SK-N-SH (cell line): ENCODE data around the gene POU2AF1. TPM values are rescaled to one million over a fixed set of nuclear protein-coding genes. Genes with fewer than 3 reads are reported as not detected.

ENCODE experiments used
- CTCF ChIA-PET: fragments of 300-600, 350-600 bp; formaldehyde crosslinking; extraction: SDS; loops from one replicate; lab custom pipeline; 2021; lab: Yijun Ruan, JAX
- POLR2A ChIA-PET: fragments of 350-600 bp; sonication (Branson Sonifier 250); formaldehyde crosslinking; extraction: SDS; loops from one replicate; lab custom pipeline; 2020; ENCODE audit warnings: antibody characterized with exemption, inconsistent platforms; lab: Yijun Ruan, JAX
- DNase-seq: peaks from one replicate; pipeline ENCODE4 v3.0.0; 2012
- H2AFZ ChIP-seq: fragments of 200-600 bp; sonication (generic); 2 replicates; pipeline ENCODE4 v1.8.1; 2016; ENCODE audit warnings: antibody characterized with exemption, mild to moderate bottlenecking, low read depth
- H3F3A ChIP-seq: fragments of 200-600 bp; sonication (generic); replicated peaks from 2 replicates; pipeline ENCODE3; 2016; ENCODE audit warnings: antibody characterized with exemption, mild to moderate bottlenecking; ENCODE audit not compliant: insufficient read depth
- H3K27ac ChIP-seq, 2 experiments: fragments of 200-500 bp in 1 of 2; fragments of 200-600 bp in 1 of 2; sonication (Bioruptor generic) in 1 of 2; sonication (generic), shearing (Covaris generic) in 1 of 2; 2 replicates each; pipeline versions ENCODE4 v1.5.1 to v1.6.1; 2014 to 2016; ENCODE audit warnings: low read depth in 2 of 2, inconsistent platforms in 1 of 2, low read length in 1 of 2, mild to moderate bottlenecking in 1 of 2, mixed read lengths in 1 of 2
- H3K27me3 ChIP-seq: fragments of 200-600 bp; sonication (generic), shearing (Covaris generic); 2 replicates; pipeline ENCODE4 v1.6.1; 2016; ENCODE audit warnings: mixed run types; ENCODE audit not compliant: insufficient read depth
- H3K36me3 ChIP-seq, 2 experiments: fragments of 200-500 bp in 1 of 2; fragments of 200-600 bp in 1 of 2; sonication (Bioruptor generic) in 1 of 2; sonication (generic) in 1 of 2; replicated peaks in 1 of 2; 2 replicates each; pipeline versions ENCODE3 to v1.5.1; 2014 to 2016; ENCODE audit warnings: low read length in 1 of 2, mild to moderate bottlenecking in 1 of 2; ENCODE audit not compliant: insufficient read depth in 2 of 2, control insufficient read depth in 1 of 2
- H3K4me1 ChIP-seq, 2 experiments: fragments of 200-500 bp in 1 of 2; fragments of 200-600 bp in 1 of 2; sonication (Bioruptor generic) in 1 of 2; sonication (generic), shearing (Covaris generic) in 1 of 2; 2 replicates each; pipeline versions ENCODE4 v1.5.1 to v1.6.1; 2014 to 2016; ENCODE audit warnings: low read depth in 1 of 2, low read length in 1 of 2, mixed run types in 1 of 2; ENCODE audit not compliant: insufficient read depth in 2 of 2, control insufficient read depth in 1 of 2
- H3K4me2 ChIP-seq: fragments of 200-600 bp; sonication (generic), shearing (Covaris generic); 2 replicates; pipeline ENCODE4 v1.6.1; 2017; ENCODE audit warnings: mixed run types
- H3K4me3 ChIP-seq, 2 experiments: fragments of 200-500 bp in 1 of 2; fragments of 200-600 bp in 1 of 2; sonication (Bioruptor generic) in 1 of 2; sonication (generic), shearing (Covaris generic) in 1 of 2; 2 replicates each; pipeline versions ENCODE4 v1.5.1 to v1.8.1; 2014 to 2016; ENCODE audit warnings: low read depth in 2 of 2, inconsistent platforms in 1 of 2, low read length in 1 of 2, mild to moderate bottlenecking in 1 of 2, mixed read lengths in 1 of 2, moderate library complexity in 1 of 2
- H3K79me2 ChIP-seq: fragments of 200-600 bp; sonication (generic); 2 replicates; pipeline ENCODE4 v1.8.1; 2017; ENCODE audit warnings: mild to moderate bottlenecking; ENCODE audit not compliant: insufficient read depth
- H3K9ac ChIP-seq: fragments of 200-600 bp; sonication (generic); 2 replicates; pipeline ENCODE4 v1.6.1; 2017; ENCODE audit warnings: mixed run types
- H3K9me2 ChIP-seq: fragments of 200-600 bp; sonication (generic); 2 replicates; pipeline ENCODE4 v1.6.1; 2017; ENCODE audit warnings: mixed run types
- H3K9me3 ChIP-seq: fragments of 200-600 bp; sonication (generic); 2 replicates; pipeline ENCODE4 v1.6.1; 2017; ENCODE audit warnings: mixed run types, mild to moderate bottlenecking, moderate library complexity
- H4K20me1 ChIP-seq: fragments of 200-600 bp; sonication (generic); 2 replicates; pipeline ENCODE4 v1.6.1; 2017; ENCODE audit warnings: mild to moderate bottlenecking, mixed run types; ENCODE audit not compliant: insufficient read depth
- ELF1 ChIP-seq: IDR thresholded peaks from 2 replicates; pipeline ENCODE4 v1.4.0; 2012
- EP300 ChIP-seq, 2 experiments: IDR thresholded peaks; 2 replicates each; pipeline versions ENCODE4 v1.4.0 to v1.6.1; 2012; ENCODE audit warnings: borderline replicate concordance in 1 of 2, low read depth in 1 of 2, low read length in 1 of 2
- EZH2phosphoT487 ChIP-seq: fragments of 200-600 bp; sonication (generic); IDR thresholded peaks from 2 replicates; pipeline ENCODE4 v1.6.1; 2017; ENCODE audit warnings: low read depth, mixed run types, mild to moderate bottlenecking, antibody characterized with exemption, moderate library complexity, borderline replicate concordance
- FOSL2 ChIP-seq: IDR thresholded peaks from 2 replicates; pipeline ENCODE4 v1.4.0; 2012; ENCODE audit warnings: low read depth, mild to moderate bottlenecking, moderate library complexity, borderline replicate concordance
- FOXJ3 ChIP-seq: sonication (generic); formaldehyde crosslinking; IDR thresholded peaks from 2 replicates; pipeline ENCODE4 v1.5.1; 2020; ENCODE audit warnings: mild to moderate bottlenecking, missing genetic modification reagents
- GABPA ChIP-seq: IDR thresholded peaks from 2 replicates; pipeline ENCODE4 v1.4.0; 2012; ENCODE audit warnings: low read depth, mild to moderate bottlenecking
- JUND ChIP-seq: IDR thresholded peaks from 2 replicates; pipeline ENCODE4 v1.4.0; 2012
- MEF2A ChIP-seq: IDR thresholded peaks from 2 replicates; pipeline ENCODE4 v1.4.0; 2012; ENCODE audit warnings: low read depth, borderline replicate concordance
- MXI1 ChIP-seq: IDR thresholded peaks from 2 replicates; pipeline ENCODE4 v1.6.1; 2012; ENCODE audit warnings: mild to moderate bottlenecking, low read depth, low read length, improper control_type of control experiment
- NRF1 ChIP-seq: IDR thresholded peaks from 2 replicates; pipeline ENCODE4 v1.6.1; 2012; ENCODE audit warnings: low read depth, mild to moderate bottlenecking, low read length
- POLR2AphosphoS5 ChIP-seq: IDR thresholded peaks from 2 replicates; pipeline ENCODE4 v1.6.1; 2012; ENCODE audit warnings: low read depth, low read length
- RCOR1 ChIP-seq: fragments of 150-350 bp; IDR thresholded peaks from 2 replicates; pipeline ENCODE4 v1.6.1; 2017; ENCODE audit warnings: antibody characterized with exemption, low read length
- RFX5 ChIP-seq: IDR thresholded peaks from 2 replicates; pipeline ENCODE4 v1.6.1; 2012; ENCODE audit warnings: mild to moderate bottlenecking, improper control_type of control experiment, low read length
- SIN3A ChIP-seq: IDR thresholded peaks from 2 replicates; pipeline ENCODE4 v1.6.1; 2012; ENCODE audit warnings: low read depth, mild to moderate bottlenecking, low read length, moderate library complexity, borderline replicate concordance
- TAF1 ChIP-seq: IDR thresholded peaks from 2 replicates; pipeline ENCODE4 v1.6.1; 2012; ENCODE audit warnings: low read depth, mild to moderate bottlenecking, low read length, moderate library complexity, borderline replicate concordance
- YY1 ChIP-seq: IDR thresholded peaks from 2 replicates; pipeline ENCODE4 v1.4.0; 2012; ENCODE audit warnings: low read depth, mild to moderate bottlenecking
- WGBS: methylation state at CpG from one replicate; pipeline ENCODE4 v1.1.6; 2017; ENCODE audit warnings: low lambda C conversion rate; 5-methylcytosine and 5-hydroxymethylcytosine counted together
- polyA plus RNA-seq, 3 experiments: library from polyadenylated mRNA; depleted of rRNA; stranded (reverse); fragments of >200 nt; gene quantifications; 2 replicates each; pipeline ENCODE4 v1.2.3, GENCODE V29; 2012
- TF ChIP-seq, protein P1 (sequence below): IDR thresholded peaks from 2 replicates; pipeline ENCODE4 v1.4.0; 2012; ENCODE audit warnings: low read depth
- TF ChIP-seq, protein P2 (sequence below): IDR thresholded peaks from 2 replicates; pipeline ENCODE4; 2012
- TF ChIP-seq, protein P3 (sequence below): IDR thresholded peaks from 2 replicates; pipeline ENCODE4 v1.4.0; 2012; ENCODE audit warnings: low read depth, borderline replicate concordance

POU2AF1 gene
- polyA plus RNA-seq, 1 of the 3 experiments (the other 2 are of a cell fraction), result 0.07 TPM

DNA sequence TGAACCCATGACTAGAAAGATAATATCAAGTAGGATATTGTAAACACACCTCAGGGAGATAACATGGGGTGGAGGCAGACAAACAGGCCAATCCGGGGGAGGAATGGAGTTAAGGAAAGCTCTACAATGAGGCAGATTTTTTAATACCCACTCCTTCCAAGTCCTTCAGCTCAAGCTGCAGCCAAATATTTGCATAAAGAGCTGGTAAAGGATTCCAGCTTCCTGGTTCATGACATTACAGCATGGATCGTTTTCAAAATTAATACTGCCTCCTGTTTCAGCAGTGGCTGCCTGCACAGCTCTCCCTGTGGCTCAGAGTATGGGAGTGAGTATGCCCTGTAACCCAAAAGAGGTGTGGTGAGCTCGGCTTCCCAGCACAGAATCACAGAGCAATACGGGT lies 75.6 kb downstream of the POU2AF1 start:
- no peak for DNase-seq
- H3K4me2 ChIP-seq, result no peak overlapping the region
- H3K79me2 ChIP-seq, result no peaks in the 10 kb centered on the region
- H3F3A ChIP-seq, result no peaks in the 10 kb centered on the region
- no peak overlapping the region for H3K27ac ChIP-seq
- peaks cover 5 to 9% of the 10 kb centered on the region in 2 experiments; a peak in 2 of 4 replicates for H3K4me1 ChIP-seq
- no peaks in the 10 kb centered on the region for H3K36me3 ChIP-seq
- TF ChIP-seq JUND (no peak), RCOR1 (no peak), POLR2AphosphoS5 (no peak), MXI1 (no peak), RFX5 (no peak), TAF1 (no peak), ELF1 (no peak), FOSL2 (no peak), GABPA (no peak), YY1 (no peak), FOXJ3 (CRISPR knock-in tag) (no peak), SIN3A (no peak), NRF1 (no peak), MEF2A (no peak), EZH2phosphoT487 (no peak), EP300 (IDR thresholded peaks at IDR 0.05; ENCODE audit: borderline replicate concordance in 1 of 2, low read depth in 1 of 2, low read length in 1 of 2) (no peak)
- TF ChIP-seq, protein P1, sequence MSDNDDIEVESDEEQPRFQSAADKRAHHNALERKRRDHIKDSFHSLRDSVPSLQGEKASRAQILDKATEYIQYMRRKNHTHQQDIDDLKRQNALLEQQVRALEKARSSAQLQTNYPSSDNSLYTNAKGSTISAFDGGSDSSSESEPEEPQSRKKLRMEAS, result no peak
- TF ChIP-seq, protein P2, sequence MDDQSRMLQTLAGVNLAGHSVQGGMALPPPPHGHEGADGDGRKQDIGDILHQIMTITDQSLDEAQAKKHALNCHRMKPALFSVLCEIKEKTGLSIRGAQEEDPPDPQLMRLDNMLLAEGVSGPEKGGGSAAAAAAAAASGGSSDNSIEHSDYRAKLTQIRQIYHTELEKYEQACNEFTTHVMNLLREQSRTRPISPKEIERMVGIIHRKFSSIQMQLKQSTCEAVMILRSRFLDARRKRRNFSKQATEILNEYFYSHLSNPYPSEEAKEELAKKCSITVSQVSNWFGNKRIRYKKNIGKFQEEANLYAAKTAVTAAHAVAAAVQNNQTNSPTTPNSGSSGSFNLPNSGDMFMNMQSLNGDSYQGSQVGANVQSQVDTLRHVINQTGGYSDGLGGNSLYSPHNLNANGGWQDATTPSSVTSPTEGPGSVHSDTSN, result no peak
- TF ChIP-seq, protein P3, sequence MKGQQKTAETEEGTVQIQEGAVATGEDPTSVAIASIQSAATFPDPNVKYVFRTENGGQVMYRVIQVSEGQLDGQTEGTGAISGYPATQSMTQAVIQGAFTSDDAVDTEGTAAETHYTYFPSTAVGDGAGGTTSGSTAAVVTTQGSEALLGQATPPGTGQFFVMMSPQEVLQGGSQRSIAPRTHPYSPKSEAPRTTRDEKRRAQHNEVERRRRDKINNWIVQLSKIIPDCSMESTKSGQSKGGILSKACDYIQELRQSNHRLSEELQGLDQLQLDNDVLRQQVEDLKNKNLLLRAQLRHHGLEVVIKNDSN, result no peak
- WGBS, result 18% methylated on average over 4 of the region's 4 CpGs
- no peak overlapping the region for H3K9ac ChIP-seq
- POLR2A ChIA-PET, result no interaction called here
- peaks cover 40% of the 10 kb centered on the region; the same call in 1 of the 2 replicates for H3K27me3 ChIP-seq
- H3K9me3 ChIP-seq, result no peaks in the 10 kb centered on the region
- CTCF ChIA-PET, result interaction anchor here (1.1 to 7.0 kb wide), 2 partner anchors 20 to 143 kb away, joined by 3 to 56 read pairs; no protein-coding TSS in a partner anchor
- H3K9me2 ChIP-seq, result no peaks in the 10 kb centered on the region
- no peak overlapping the region for H3K4me3 ChIP-seq
- no peak overlapping the region for H2AFZ ChIP-seq
- no peaks in the 10 kb centered on the region for H4K20me1 ChIP-seq
